IMR-90 (cell line): Measurements from ENCODE around the gene EMC9. TPM values are rescaled to one million over a fixed set of nuclear protein-coding genes. Genes with fewer than 3 reads are reported as not detected.

Experiments
- ATAC-seq: fragments of 200-7000 bp; cut with Tn5 transposase; 2 replicates; pipeline ENCODE4 v1.9.1; 2020; ENCODE audit warnings: low read depth, mild to moderate bottlenecking, moderate library complexity
- BruUV-seq: library from RNA; stranded (reverse); fragments of 400-500 nt; replicated peaks from 2 replicates; lab custom pipeline; 2021; lab: Mats Ljungman, UMichigan
- CTCF ChIA-PET: fragments of 300-600 bp; formaldehyde crosslinking; extraction: SDS; loops from one replicate; lab custom pipeline; 2021; ENCODE audit warnings: antibody characterized with exemption; lab: Yijun Ruan, JAX
- POLR2A ChIA-PET: fragments of 300-600 bp; sonication (Branson Sonifier 250); formaldehyde crosslinking; loops from one replicate; lab custom pipeline; 2022; ENCODE audit warnings: antibody characterized with exemption; ENCODE audit not compliant: unreplicated experiment; lab: Charles Lee
- DNase-seq: peaks from one replicate; pipeline ENCODE4 v3.0.0; 2013
- H2AFZ ChIP-seq: replicated peaks from 2 replicates; pipeline ENCODE3; 2013; ENCODE audit warnings: low read length, mild to moderate bottlenecking; ENCODE audit not compliant: poor library complexity
- H2AK5ac ChIP-seq: 2 replicates; pipeline ENCODE4 v1.6.1; 2013; ENCODE audit warnings: low read depth, low read length, inconsistent platforms
- H2AK9ac ChIP-seq: replicated peaks from 2 replicates; pipeline ENCODE3; 2013; ENCODE audit warnings: mild to moderate bottlenecking, low read depth, low read length, moderate library complexity; ENCODE audit not compliant: poor library complexity
- H2BK120ac ChIP-seq: 2 replicates; pipeline ENCODE4 v1.6.1; 2013; ENCODE audit warnings: low read depth, low read length, inconsistent platforms
- H2BK15ac ChIP-seq: 3 replicates; pipeline ENCODE4 v1.6.1; 2013; ENCODE audit warnings: low read depth, low read length, inconsistent platforms
- H2BK20ac ChIP-seq: 2 replicates; pipeline ENCODE4 v1.6.1; 2013; ENCODE audit warnings: low read depth, mild to moderate bottlenecking, inconsistent platforms, low read length, moderate library complexity
- H2BK5ac ChIP-seq: 2 replicates; pipeline ENCODE4 v1.6.1; 2013; ENCODE audit warnings: mild to moderate bottlenecking, low read depth, low read length, inconsistent platforms; ENCODE audit not compliant: poor library complexity, severe bottlenecking
- H3K14ac ChIP-seq: replicated peaks from 2 replicates; pipeline ENCODE4 v1.6.1; 2013; ENCODE audit warnings: low read depth, low read length, inconsistent platforms
- H3K18ac ChIP-seq: 2 replicates; pipeline ENCODE4 v1.6.1; 2013; ENCODE audit warnings: low read depth, low read length, control low read depth
- H3K23ac ChIP-seq: 2 replicates; pipeline ENCODE4 v1.6.1; 2013; ENCODE audit warnings: low read depth, low read length, inconsistent platforms
- H3K27ac ChIP-seq: 2 replicates; pipeline ENCODE4 v1.5.1; 2013; ENCODE audit warnings: mild to moderate bottlenecking, control low read depth, low read length; ENCODE audit not compliant: insufficient read depth
- H3K27me3 ChIP-seq: 2 replicates; pipeline ENCODE4 v1.6.1; 2013; ENCODE audit warnings: low read length; ENCODE audit not compliant: control insufficient read depth, insufficient read depth
- H3K36me3 ChIP-seq: 2 replicates; pipeline ENCODE4 v1.6.1; 2013; ENCODE audit warnings: low read length, mixed read lengths; ENCODE audit not compliant: control insufficient read depth, insufficient read depth
- H3K4ac ChIP-seq: 2 replicates; pipeline ENCODE4 v1.6.1; 2013; ENCODE audit warnings: low read depth, low read length, inconsistent platforms
- H3K4me1 ChIP-seq: 2 replicates; pipeline ENCODE4 v1.6.1; 2013; ENCODE audit warnings: low read length, mixed read lengths; ENCODE audit not compliant: control insufficient read depth, insufficient read depth
- H3K4me2 ChIP-seq: 2 replicates; pipeline ENCODE4 v1.6.1; 2013; ENCODE audit warnings: low read depth, mild to moderate bottlenecking, control low read depth, low read length, moderate library complexity
- H3K4me3 ChIP-seq: 2 replicates; pipeline ENCODE4 v1.5.1; 2013; ENCODE audit warnings: low read depth, mild to moderate bottlenecking, control low read depth, low read length, moderate library complexity; ENCODE audit not compliant: insufficient read depth
- H3K56ac ChIP-seq: 2 replicates; pipeline ENCODE4 v1.6.1; 2013; ENCODE audit warnings: low read length, inconsistent platforms; ENCODE audit not compliant: insufficient read depth; ENCODE audit errors: extremely low read depth
- H3K79me1 ChIP-seq, 2 experiments: 2 replicates each; pipeline ENCODE4 v1.6.1; 2013; ENCODE audit warnings: low read length in 2 of 2, inconsistent platforms in 1 of 2, low read depth in 1 of 2
- H3K9ac ChIP-seq: 2 replicates; pipeline ENCODE4 v1.6.1; 2013; ENCODE audit warnings: low read depth, low read length, control low read depth
- H3K9me1 ChIP-seq: 2 replicates; pipeline ENCODE4 v1.6.1; 2013; ENCODE audit warnings: low read length, inconsistent platforms; ENCODE audit not compliant: insufficient read depth
- H3K9me3 ChIP-seq: 2 replicates; pipeline ENCODE4 v1.6.1; 2013; ENCODE audit warnings: low read length; ENCODE audit not compliant: control insufficient read depth, insufficient read depth
- H4K20me1 ChIP-seq: 2 replicates; pipeline ENCODE4 v1.6.1; 2013; ENCODE audit warnings: low read length, inconsistent platforms; ENCODE audit not compliant: insufficient read depth
- H4K5ac ChIP-seq: 2 replicates; pipeline ENCODE4 v1.6.1; 2013; ENCODE audit warnings: mild to moderate bottlenecking, low read depth, low read length, control low read depth
- H4K8ac ChIP-seq, 2 experiments: 2 replicates each; pipeline ENCODE4 v1.6.1; 2013; ENCODE audit warnings: low read depth in 2 of 2, low read length in 2 of 2, control low read depth in 1 of 2, inconsistent platforms in 1 of 2
- H4K91ac ChIP-seq: 2 replicates; pipeline ENCODE4 v1.6.1; 2013; ENCODE audit warnings: low read depth, low read length, inconsistent platforms; ENCODE audit not compliant: insufficient read depth
- BHLHE40 ChIP-seq: fragments of 150-350 bp; IDR thresholded peaks from 2 replicates; pipeline ENCODE4 v1.6.1; 2016; ENCODE audit warnings: mild to moderate bottlenecking, low read depth, low read length
- CEBPB ChIP-seq: IDR thresholded peaks from 2 replicates; pipeline ENCODE4 v1.6.1; 2012; ENCODE audit warnings: low read depth, low read length, improper control_type of control experiment
- MAZ ChIP-seq: IDR thresholded peaks from 2 replicates; pipeline ENCODE4 v1.6.1; 2012; ENCODE audit warnings: low read depth, mild to moderate bottlenecking, low read length, improper control_type of control experiment, moderate library complexity, borderline replicate concordance
- NFE2L2 ChIP-seq: fragments of 150-350 bp; IDR thresholded peaks from 2 replicates; pipeline ENCODE4 v1.6.1; 2016; ENCODE audit warnings: low read depth, mild to moderate bottlenecking, low read length
- RAD21 ChIP-seq: IDR thresholded peaks from 2 replicates; pipeline ENCODE4 v1.6.1; 2012; ENCODE audit warnings: low read length, improper control_type of control experiment
- RFX5 ChIP-seq: IDR thresholded peaks from 2 replicates; pipeline ENCODE4 v1.8.0; 2012; ENCODE audit warnings: low read depth, mild to moderate bottlenecking, low read length, moderate library complexity
- SMC3 ChIP-seq: fragments of 150-350 bp; IDR thresholded peaks from 2 replicates; pipeline ENCODE4 v1.6.1; 2016; ENCODE audit warnings: low read depth, mild to moderate bottlenecking, antibody characterized with exemption, low read length, moderate library complexity
- USF2 ChIP-seq: fragments of 150-350 bp; IDR thresholded peaks from 2 replicates; pipeline ENCODE4 v1.6.1; 2017; ENCODE audit warnings: mild to moderate bottlenecking, antibody characterized with exemption, low read length, low read depth
- WGBS, 2 experiments: methylation state at CpG; one replicate each; pipeline versions ENCODE4 v1.1.5 to v1.1.7; 2013; ENCODE audit warnings: missing lambda C conversion rate in 2 of 2; ENCODE audit not compliant: insufficient read length in 1 of 2; ENCODE audit errors: extremely low coverage in 2 of 2; 5-methylcytosine and 5-hydroxymethylcytosine counted together
- dilution Hi-C: fragments of 300-500 bp; cut with HindIII; formaldehyde crosslinking; loops from one replicate; pipeline ENCODE4 v1.14.3; 2018; ENCODE audit warnings: low sequenced_read_pairs; ENCODE audit not compliant: unreplicated experiment
- in situ Hi-C: fragments of 300-500 bp; cut with MboI; formaldehyde crosslinking; loops from 3 replicates; pipeline ENCODE4 v1.14.3; 2019; ENCODE audit warnings: low sequenced_read_pairs, inconsistent platforms, mixed read lengths
- intact Hi-C: fragments of 100-400 bp; cut with micrococcal nuclease; formaldehyde crosslinking; loops from 2 replicates; pipeline ENCODE4 v1.10.0; 2022
- polyA plus RNA-seq, 3 experiments: library from polyadenylated mRNA; depleted of rRNA; stranded (reverse); fragments of >200 nt; gene quantifications; 2 replicates each; pipeline ENCODE4 v1.2.3, GENCODE V29; 2012; ENCODE audit warnings: low replicate concordance in 1 of 3
- total RNA-seq: library from RNA; depleted of rRNA; stranded (reverse); fragments of >200 nt; gene quantifications from 2 replicates; pipeline ENCODE4 v1.2.3, GENCODE V29; 2012

EMC9 gene
- total and polyA plus RNA-seq, 2 of the 4 experiments (the other 2 are of a cell fraction): 15.1 to 19.2 TPM

- Histone ChIP-seq H3K18ac (no peak overlapping the region), H3K4me1 (peaks cover 2% of the 10 kb centered on the region; the same call in 1 of the 2 replicates), H2BK20ac (no peak overlapping the region), H3K36me3 (peaks cover 61% of the 10 kb centered on the region), H3K23ac (no peak overlapping the region), H2BK120ac (no peak overlapping the region), H2BK15ac (no peak overlapping the region), H4K20me1 (no peaks in the 10 kb centered on the region), H3K56ac (no peak overlapping the region), H4K8ac (no peak overlapping the region), H3K9me1 (no peaks in the 10 kb centered on the region), H2AK5ac (no peak overlapping the region), H2BK5ac (no peak overlapping the region), H2AK9ac (no peak overlapping the region), H3K27ac (no peak overlapping the region), H4K91ac (no peak overlapping the region), H3K14ac (no peak overlapping the region), H3K27me3 (no peaks in the 10 kb centered on the region), H3K4me2 (no peak overlapping the region), H4K5ac (no peak overlapping the region), H3K79me1 (no peaks in the 10 kb centered on the region; a peak in 1 of 4 replicates), H2AFZ (no peak overlapping the region), H3K4me3 (no peak overlapping the region), H3K9ac (no peak overlapping the region), H3K9me3 (no peaks in the 10 kb centered on the region), H3K4ac (no peak overlapping the region)
- in situ Hi-C loops: no loop called here
- ChIA-PET POLR2A (no interaction called here), CTCF (no interaction called here)
- intact Hi-C loops: no loop called here
- 90% methylated on average over 3 of the region's 14 CpGs; no CpG with 5 or more reads in 1 of the 2 experiments for WGBS, 2 experiments
- no TSS peak for BruUV-seq
- TF ChIP-seq RAD21: no peak
- TF ChIP-seq USF2: no peak
- TF ChIP-seq NFE2L2: no peak
- no peak for TF ChIP-seq CEBPB
- no peak for TF ChIP-seq BHLHE40
- no peak for TF ChIP-seq SMC3
- no peak for TF ChIP-seq MAZ
- no peak for TF ChIP-seq RFX5
- dilution Hi-C loops: no loop called here
- ATAC-seq: no peak
- DNase-seq: no peak
These were observed 36.5 kb upstream of the EMC9 start for GRCh38 chr14:24177891-24178290.
